Prostate gland (tissue), 2 donors: ENCODE data around the gene NUP210.

Experiments
- CTCF ChIP-seq, 4 experiments: fragments of 200-600 bp in 2 of 4; fragments of 450-650 bp in 2 of 4; sonication (generic) in 2 of 4; IDR thresholded peaks; 1 replicate in 3 of 4; 2 replicates in 1 of 4; pipeline ENCODE4 v1.5.1; 2016 to 2019; ENCODE audit warnings: antibody characterized with exemption in 4 of 4, mild to moderate bottlenecking in 2 of 4, moderate library complexity in 2 of 4
- POLR2A ChIP-seq: fragments of 450-650 bp; IDR thresholded peaks from one replicate; pipeline ENCODE4 v1.6.1; 2016; ENCODE audit warnings: antibody characterized with exemption, mild to moderate bottlenecking
- POLR2AphosphoS5 ChIP-seq: sonication (generic); formaldehyde crosslinking; IDR thresholded peaks from one replicate; pipeline ENCODE4 v1.6.1; 2017; ENCODE audit warnings: antibody characterized with exemption

GRCh38 chr3:13276438-13277195 is 143.5 kb downstream of the NUP210 start:
- TF ChIP-seq CTCF (IDR thresholded peaks at IDR 0.05) = no peak
- TF ChIP-seq POLR2AphosphoS5 = no peak
- no peak for TF ChIP-seq POLR2A
